ENCODE results near the gene AP3S2. TPM values are rescaled to one million over a fixed set of nuclear protein-coding genes. Genes with fewer than 3 reads are reported as not detected.
"Not testable (repeated sequence)": the region's sequence is repeated elsewhere in the genome, so short reads cannot be mapped to it uniquely, and the experiment has no call there.

AP3S2 gene
- total RNA-seq, 2 donors from 2014 or later = 43.7 to 44.7 TPM

DNA sequence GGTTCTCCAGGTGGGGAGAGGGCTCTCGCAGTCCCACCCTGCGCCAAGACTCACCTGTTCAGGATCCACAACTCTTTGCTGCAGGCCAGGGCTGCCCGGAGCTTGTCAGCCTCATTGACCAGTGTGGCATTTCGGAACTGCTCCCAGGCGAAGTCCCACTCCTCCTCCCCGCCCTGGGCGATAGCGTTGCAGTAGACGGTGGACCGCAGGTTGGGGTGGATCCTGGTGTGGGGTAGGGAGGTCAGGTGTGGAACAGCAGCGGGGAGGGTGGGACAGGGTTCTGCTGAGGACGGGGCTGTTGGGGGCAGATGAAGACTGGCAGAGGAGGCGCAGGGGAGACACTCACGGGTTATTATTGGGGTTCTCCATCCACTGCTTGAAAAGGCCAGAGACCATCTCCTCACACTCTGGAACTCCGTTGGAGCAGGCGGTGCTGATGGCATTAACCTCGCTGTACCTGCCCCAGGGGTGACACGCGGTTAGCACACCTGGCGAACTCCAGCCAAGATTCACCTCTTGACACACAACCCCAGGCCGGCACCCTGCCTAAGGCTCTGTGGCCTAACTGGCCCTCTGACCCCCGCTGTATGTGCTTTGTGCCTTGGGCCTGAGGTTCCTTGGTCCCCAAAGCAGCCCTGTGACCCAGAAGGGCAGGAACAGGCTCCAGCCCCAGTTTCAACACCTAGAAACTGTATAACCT is 101.5 kb downstream of the AP3S2 start:
- H3K27ac ChIP-seq = no peak overlapping the region
- H3K9me3 ChIP-seq = no peaks in the 10 kb centered on the region
- no peaks in the 10 kb centered on the region for H3K27me3 ChIP-seq (replicated peaks; ENCODE audit: insufficient read depth)
- DNase-seq (ENCODE audit: low spot score) = no peak
- 94% methylated on average over 22 of the region's 22 CpGs for WGBS
- H3K36me3 ChIP-seq = no peaks in the 10 kb centered on the region
- no peaks in the 10 kb centered on the region for H3K4me1 ChIP-seq (replicated peaks)
- no peak overlapping the region for H3K4me3 ChIP-seq
- intact Hi-C loops (cut with DNase I) = no loop called here
- TF ChIP-seq POLR2AphosphoS5 (IDR thresholded peaks at IDR 0.05) (no peak), POLR2A (IDR thresholded peaks at IDR 0.05) (no peak)
- TF ChIP-seq, protein P1, sequence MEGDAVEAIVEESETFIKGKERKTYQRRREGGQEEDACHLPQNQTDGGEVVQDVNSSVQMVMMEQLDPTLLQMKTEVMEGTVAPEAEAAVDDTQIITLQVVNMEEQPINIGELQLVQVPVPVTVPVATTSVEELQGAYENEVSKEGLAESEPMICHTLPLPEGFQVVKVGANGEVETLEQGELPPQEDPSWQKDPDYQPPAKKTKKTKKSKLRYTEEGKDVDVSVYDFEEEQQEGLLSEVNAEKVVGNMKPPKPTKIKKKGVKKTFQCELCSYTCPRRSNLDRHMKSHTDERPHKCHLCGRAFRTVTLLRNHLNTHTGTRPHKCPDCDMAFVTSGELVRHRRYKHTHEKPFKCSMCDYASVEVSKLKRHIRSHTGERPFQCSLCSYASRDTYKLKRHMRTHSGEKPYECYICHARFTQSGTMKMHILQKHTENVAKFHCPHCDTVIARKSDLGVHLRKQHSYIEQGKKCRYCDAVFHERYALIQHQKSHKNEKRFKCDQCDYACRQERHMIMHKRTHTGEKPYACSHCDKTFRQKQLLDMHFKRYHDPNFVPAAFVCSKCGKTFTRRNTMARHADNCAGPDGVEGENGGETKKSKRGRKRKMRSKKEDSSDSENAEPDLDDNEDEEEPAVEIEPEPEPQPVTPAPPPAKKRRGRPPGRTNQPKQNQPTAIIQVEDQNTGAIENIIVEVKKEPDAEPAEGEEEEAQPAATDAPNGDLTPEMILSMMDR (IDR thresholded peaks at IDR 0.05) = no peak

DNA sequence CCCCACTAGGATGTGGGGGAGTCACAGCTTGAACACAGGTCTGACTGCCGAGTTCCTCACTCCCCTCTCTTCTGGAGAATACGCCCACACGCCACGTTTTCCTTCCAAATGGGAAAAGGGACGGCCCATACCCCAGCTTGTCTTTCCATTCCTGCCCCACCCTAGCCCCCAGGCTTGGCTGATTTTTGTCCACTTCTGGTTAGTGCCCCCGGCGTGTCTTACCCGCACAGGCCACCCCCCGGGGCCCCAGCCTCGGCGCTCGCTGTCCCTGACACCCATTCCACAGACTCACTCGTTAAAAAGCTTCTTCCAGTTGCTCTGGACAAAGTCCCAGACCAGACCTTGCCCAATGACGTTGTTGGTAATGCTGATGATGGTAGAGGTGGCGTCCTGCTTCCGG is 103.1 kb downstream of the AP3S2 start:
- 93% methylated on average over 16 of the region's 16 CpGs for WGBS
- Histone ChIP-seq H3K36me3 (no peaks in the 10 kb centered on the region), H3K9me3 (no peaks in the 10 kb centered on the region), H3K4me1 (replicated peaks) (no peaks in the 10 kb centered on the region), H3K27me3 (replicated peaks; ENCODE audit: insufficient read depth) (no peaks in the 10 kb centered on the region), H3K4me3 (no peak overlapping the region), H3K27ac (no peak overlapping the region)
- DNase-seq (ENCODE audit: low spot score) = no peak
- intact Hi-C loops (cut with DNase I) = no loop called here
- TF ChIP-seq, protein P1 (IDR thresholded peaks at IDR 0.05) = no peak
- TF ChIP-seq POLR2A (IDR thresholded peaks at IDR 0.05) (no peak), POLR2AphosphoS5 (IDR thresholded peaks at IDR 0.05) (no peak)

DNA sequence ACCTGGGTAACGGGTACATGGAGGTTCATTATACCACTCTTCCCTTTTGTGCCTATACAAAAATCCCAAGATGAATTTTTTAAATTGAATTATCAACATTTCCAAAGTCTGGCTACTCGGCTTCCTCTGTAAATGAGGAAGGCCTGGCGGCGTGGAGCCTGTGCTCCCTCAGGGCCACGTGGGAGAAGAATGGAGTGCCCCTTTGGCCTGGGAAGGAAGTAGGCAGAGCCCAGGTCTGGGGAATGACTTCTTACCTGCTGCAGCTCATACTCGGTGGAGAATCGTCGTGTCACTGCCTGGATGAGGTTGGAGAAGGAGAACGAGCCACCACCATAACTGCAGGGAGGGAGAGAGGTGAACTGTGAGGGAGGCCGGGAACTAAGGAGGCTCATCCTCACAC is 103.6 kb downstream of the AP3S2 start:
- Histone ChIP-seq H3K4me3 (no peak overlapping the region), H3K27me3 (replicated peaks; ENCODE audit: insufficient read depth) (no peaks in the 10 kb centered on the region), H3K27ac (no peak overlapping the region), H3K9me3 (no peaks in the 10 kb centered on the region), H3K36me3 (no peaks in the 10 kb centered on the region), H3K4me1 (replicated peaks) (no peaks in the 10 kb centered on the region)
- intact Hi-C loops (cut with DNase I) = no loop called here
- 79% methylated on average over 10 of the region's 10 CpGs for WGBS
- no peak for TF ChIP-seq POLR2AphosphoS5 (IDR thresholded peaks at IDR 0.05)
- no peak for TF ChIP-seq POLR2A (IDR thresholded peaks at IDR 0.05)
- TF ChIP-seq, protein P1 (IDR thresholded peaks at IDR 0.05) = no peak
- no peak for DNase-seq (ENCODE audit: low spot score)

DNA sequence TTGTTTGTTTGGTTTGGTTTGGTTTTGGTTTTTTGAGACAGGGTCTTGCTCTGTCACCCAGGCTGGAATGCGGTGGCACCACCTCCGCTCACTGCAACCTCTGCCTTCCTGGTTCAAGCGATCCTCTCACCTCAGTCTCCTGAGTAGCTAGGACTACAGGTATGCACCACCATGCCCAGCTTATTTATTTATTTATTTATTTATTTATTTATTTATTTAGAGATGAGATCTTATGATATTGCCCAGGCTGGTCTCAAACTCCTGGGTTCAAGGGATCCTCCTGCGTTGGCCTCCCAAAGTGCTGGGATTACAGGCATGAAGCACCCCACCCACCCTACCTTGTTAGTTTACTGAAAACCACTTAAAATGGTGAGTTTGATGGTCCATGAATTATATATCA is 105.2 kb downstream of the AP3S2 start:
- H3K36me3 ChIP-seq; intact Hi-C loops (cut with DNase I): not testable (repeated sequence)
- 95% methylated on average over 4 of the region's 4 CpGs for WGBS

DNA sequence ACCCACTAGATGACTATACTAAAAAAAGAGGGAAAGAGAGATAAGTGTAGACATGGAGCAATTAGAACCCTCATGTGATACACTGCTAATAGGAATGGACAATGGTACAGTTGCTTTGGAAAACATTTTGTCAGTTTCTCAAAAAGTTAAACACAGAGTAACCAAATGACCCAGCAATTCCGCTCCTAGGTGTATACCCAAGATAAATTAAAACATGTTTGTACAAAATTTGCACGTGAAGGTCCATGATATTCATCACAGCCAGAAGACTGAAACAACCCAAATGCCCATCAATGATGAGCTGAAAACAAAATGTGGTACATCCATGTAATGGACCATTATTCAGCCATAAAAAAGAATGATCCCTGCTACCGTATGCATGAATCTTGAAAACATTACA is 105.8 kb downstream of the AP3S2 start:
- TF ChIP-seq, protein P1 (IDR thresholded peaks at IDR 0.05) = no peak
- TF ChIP-seq POLR2AphosphoS5 (IDR thresholded peaks at IDR 0.05) = no peak
- TF ChIP-seq POLR2A (IDR thresholded peaks at IDR 0.05) = no peak
- 94% methylated on average over 3 of the region's 3 CpGs for WGBS
- intact Hi-C loops (cut with DNase I) = no loop called here

More for the DNA sequence above, 105.2 kb downstream of the AP3S2 start:
- H3K27ac ChIP-seq; H3K9me3 ChIP-seq; H3K4me1 ChIP-seq (replicated peaks); H3K27me3 ChIP-seq (replicated peaks; ENCODE audit: insufficient read depth); H3K4me3 ChIP-seq; DNase-seq (ENCODE audit: low spot score): not testable (repeated sequence)

More for the DNA sequence above, 105.8 kb downstream of the AP3S2 start:
- no peaks in the 10 kb centered on the region for H3K4me1 ChIP-seq (replicated peaks)
- no peak overlapping the region for H3K4me3 ChIP-seq
- DNase-seq (ENCODE audit: low spot score) = no peak
- no peak overlapping the region for H3K27ac ChIP-seq
- H3K36me3 ChIP-seq = no peaks in the 10 kb centered on the region
- no peaks in the 10 kb centered on the region for H3K9me3 ChIP-seq
- no peaks in the 10 kb centered on the region for H3K27me3 ChIP-seq (replicated peaks; ENCODE audit: insufficient read depth)
